ENCODE measurements around the gene STPG1. TPM values are rescaled to one million over a fixed set of nuclear protein-coding genes. Genes with fewer than 3 reads are reported as not detected.

STPG1 gene
- total and polyA plus RNA-seq, 2 donors from 2014 or later = 10.6 to 12.2 TPM

DNA sequence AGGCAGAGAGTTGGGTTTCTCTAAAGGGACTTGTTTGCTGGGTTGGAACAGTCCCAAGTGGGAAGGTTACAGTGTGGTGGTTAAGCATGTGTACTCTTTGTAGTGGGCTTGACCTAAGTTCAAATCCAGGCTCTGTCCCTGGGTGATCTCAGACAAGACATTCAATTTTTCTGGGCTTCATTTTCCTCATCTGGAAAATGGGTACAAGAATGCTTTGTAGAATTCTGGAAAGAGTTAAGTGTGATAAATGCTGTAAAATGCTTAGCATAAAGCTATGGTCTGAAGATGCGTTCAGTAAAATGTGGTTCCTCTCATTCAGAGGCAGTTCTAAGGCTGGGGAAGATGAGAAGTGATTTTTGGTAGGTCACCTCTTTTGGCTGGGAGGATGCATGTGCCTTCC, 93.6 kb downstream of the STPG1 start:
- Histone ChIP-seq H3K27ac (ENCODE audit: low read depth in 2 of 2, low read length in 2 of 2) (no peak overlapping the region), H3K4me1 (ENCODE audit: control insufficient read depth in 2 of 3, insufficient read depth in 2 of 3, low read depth in 1 of 3, low read length in 3 of 3) (peaks cover 0 to 7% (median 0%) of the 10 kb centered on the region in 3 donors), H3K27me3 (ENCODE audit: control insufficient read depth, insufficient read depth, low read length) (no peaks in the 10 kb centered on the region), H3K9me3 (ENCODE audit: control insufficient read depth in 2 of 3, insufficient read depth in 1 of 3, low read length in 3 of 3) (no peaks in the 10 kb centered on the region), H3K36me3 (ENCODE audit: control insufficient read depth in 2 of 3, insufficient read depth in 3 of 3, low read length in 3 of 3) (no peaks in the 10 kb centered on the region), H3K9ac (ENCODE audit: low read length in 3 of 3) (no peak overlapping the region), H3K4me3 (ENCODE audit: low read length in 3 of 3) (no peak overlapping the region)
- TF ChIP-seq, protein P1, sequence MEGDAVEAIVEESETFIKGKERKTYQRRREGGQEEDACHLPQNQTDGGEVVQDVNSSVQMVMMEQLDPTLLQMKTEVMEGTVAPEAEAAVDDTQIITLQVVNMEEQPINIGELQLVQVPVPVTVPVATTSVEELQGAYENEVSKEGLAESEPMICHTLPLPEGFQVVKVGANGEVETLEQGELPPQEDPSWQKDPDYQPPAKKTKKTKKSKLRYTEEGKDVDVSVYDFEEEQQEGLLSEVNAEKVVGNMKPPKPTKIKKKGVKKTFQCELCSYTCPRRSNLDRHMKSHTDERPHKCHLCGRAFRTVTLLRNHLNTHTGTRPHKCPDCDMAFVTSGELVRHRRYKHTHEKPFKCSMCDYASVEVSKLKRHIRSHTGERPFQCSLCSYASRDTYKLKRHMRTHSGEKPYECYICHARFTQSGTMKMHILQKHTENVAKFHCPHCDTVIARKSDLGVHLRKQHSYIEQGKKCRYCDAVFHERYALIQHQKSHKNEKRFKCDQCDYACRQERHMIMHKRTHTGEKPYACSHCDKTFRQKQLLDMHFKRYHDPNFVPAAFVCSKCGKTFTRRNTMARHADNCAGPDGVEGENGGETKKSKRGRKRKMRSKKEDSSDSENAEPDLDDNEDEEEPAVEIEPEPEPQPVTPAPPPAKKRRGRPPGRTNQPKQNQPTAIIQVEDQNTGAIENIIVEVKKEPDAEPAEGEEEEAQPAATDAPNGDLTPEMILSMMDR (IDR thresholded peaks at IDR 0.05; ENCODE audit: borderline replicate concordance, extremely low read depth, insufficient read depth) = no peak
- FAIRE-seq (no peak), DNase-seq (no peak)
- intact Hi-C loops (cut with DNase I) = no loop called here

- H3K4me1 ChIP-seq (ENCODE audit: control insufficient read depth in 2 of 3, insufficient read depth in 2 of 3, low read depth in 1 of 3, low read length in 3 of 3) = peaks cover 0 to 7% (median 0%) of the 10 kb centered on the region in 3 donors
- no peak within 1 kb of the TSS for H3K27ac ChIP-seq (ENCODE audit: low read depth in 2 of 2, low read length in 2 of 2)
- no peaks in the 10 kb centered on the region for H3K36me3 ChIP-seq (ENCODE audit: control insufficient read depth in 2 of 3, insufficient read depth in 3 of 3, low read length in 3 of 3)
- DNase-seq = peak; percentile 57 to 81 (median 69)
- no peaks in the 10 kb centered on the region for H3K27me3 ChIP-seq (ENCODE audit: control insufficient read depth, insufficient read depth, low read length)
- no peaks in the 10 kb centered on the region for H3K9me3 ChIP-seq (ENCODE audit: control insufficient read depth in 2 of 3, insufficient read depth in 1 of 3, low read length in 3 of 3)
- intact Hi-C loops (cut with DNase I) = no loop called here
- TF ChIP-seq, protein P1 (IDR thresholded peaks at IDR 0.05; ENCODE audit: borderline replicate concordance, extremely low read depth, insufficient read depth) = no peak
- no peak for FAIRE-seq
- peak within 1 kb of the TSS in 1 of 3 donors; percentile 38 for H3K9ac ChIP-seq (ENCODE audit: low read length in 3 of 3)
- H3K4me3 ChIP-seq (ENCODE audit: low read length in 3 of 3) = peak within 1 kb of the TSS; percentile 40 to 59 (median 53)
Measured at GRCh38 chr1:24319312-24319863, 94.2 kb downstream of the STPG1 start, which contains the start of gene GRHL3. Gene GRHL3, plus strand, starts transcription at chr1:24319357. Its CDS starts 195 bp downstream, at chr1:24319552.

GRCh38 chr1:24318615-24319311, 94.8 kb downstream of the STPG1 start:
- no peak for FAIRE-seq
- H3K36me3 ChIP-seq (ENCODE audit: control insufficient read depth in 2 of 3, insufficient read depth in 3 of 3, low read length in 3 of 3) = no peaks in the 10 kb centered on the region
- no peaks in the 10 kb centered on the region for H3K27me3 ChIP-seq (ENCODE audit: control insufficient read depth, insufficient read depth, low read length)
- peaks cover 0 to 7% (median 0%) of the 10 kb centered on the region in 3 donors for H3K4me1 ChIP-seq (ENCODE audit: control insufficient read depth in 2 of 3, insufficient read depth in 2 of 3, low read depth in 1 of 3, low read length in 3 of 3)
- TF ChIP-seq, protein P1 (IDR thresholded peaks at IDR 0.05; ENCODE audit: borderline replicate concordance, extremely low read depth, insufficient read depth) = no peak
- intact Hi-C loops (cut with DNase I) = no loop called here
- no peak overlapping the region for H3K27ac ChIP-seq (ENCODE audit: low read depth in 2 of 2, low read length in 2 of 2)
- H3K9me3 ChIP-seq (ENCODE audit: control insufficient read depth in 2 of 3, insufficient read depth in 1 of 3, low read length in 3 of 3) = no peaks in the 10 kb centered on the region
- H3K4me3 ChIP-seq (ENCODE audit: low read length in 3 of 3) = peak overlapping the region in 1 of 3 donors; percentile 53
- DNase-seq = no peak
- no peak overlapping the region for H3K9ac ChIP-seq (ENCODE audit: low read length in 3 of 3)
